ENCODE data around the gene LAMTOR2. TPM values are rescaled to one million over a fixed set of nuclear protein-coding genes. Genes with fewer than 3 reads are reported as not detected.

Gene LAMTOR2
- total and polyA plus RNA-seq, 9 of the 15 experiments (the other 6 are each of a cell fraction or from before 2014, with no cell fraction given) = 39.0 to 161 (median 74.6) TPM

DNA sequence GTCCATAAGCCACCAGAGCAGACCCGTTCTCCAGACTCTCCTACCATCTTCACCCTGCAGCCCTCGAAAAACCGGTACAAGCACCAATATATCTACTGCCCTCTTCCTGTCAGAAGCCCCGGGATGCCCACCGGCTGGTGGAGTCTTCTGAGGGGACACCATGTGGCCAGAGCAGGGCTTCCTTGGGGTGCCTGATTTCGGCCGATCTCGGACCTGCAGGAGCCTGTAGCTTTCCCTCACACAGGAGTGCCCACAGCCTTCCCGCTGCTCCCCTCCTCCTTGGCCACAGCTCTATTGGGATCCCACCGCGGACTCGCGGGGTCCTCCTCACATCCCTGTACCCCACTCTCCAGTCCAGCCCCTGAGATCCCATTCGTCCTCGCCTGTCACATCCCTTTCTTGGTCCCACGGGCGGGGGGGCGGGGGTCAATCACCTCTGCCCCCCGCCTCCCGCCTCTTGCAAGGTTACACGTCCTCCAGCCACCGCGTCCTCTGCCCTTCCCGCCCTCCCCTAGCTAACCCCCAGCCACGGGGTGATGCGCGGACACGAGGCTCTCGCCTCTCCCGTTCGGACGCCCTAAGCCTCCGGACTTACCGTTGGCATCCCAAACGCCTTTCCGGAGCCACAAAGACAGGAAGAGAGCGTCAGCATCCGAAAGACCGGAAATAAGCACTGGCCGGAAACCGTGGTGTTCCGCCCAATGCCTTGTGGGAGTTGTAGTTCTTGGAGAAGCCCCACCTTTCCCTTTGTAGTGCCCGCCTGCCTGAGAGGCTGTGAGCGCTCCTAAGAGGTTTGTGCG lies 34.1 kb upstream of the LAMTOR2 start, which contains the start of gene SSR2 (continued):
- TF ChIP-seq, protein P1, sequence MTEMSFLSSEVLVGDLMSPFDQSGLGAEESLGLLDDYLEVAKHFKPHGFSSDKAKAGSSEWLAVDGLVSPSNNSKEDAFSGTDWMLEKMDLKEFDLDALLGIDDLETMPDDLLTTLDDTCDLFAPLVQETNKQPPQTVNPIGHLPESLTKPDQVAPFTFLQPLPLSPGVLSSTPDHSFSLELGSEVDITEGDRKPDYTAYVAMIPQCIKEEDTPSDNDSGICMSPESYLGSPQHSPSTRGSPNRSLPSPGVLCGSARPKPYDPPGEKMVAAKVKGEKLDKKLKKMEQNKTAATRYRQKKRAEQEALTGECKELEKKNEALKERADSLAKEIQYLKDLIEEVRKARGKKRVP (CRISPR knock-in tag; IDR thresholded peaks at IDR 0.05) = no peak
- TF ChIP-seq ZNF785 (CRISPR knock-in tag; IDR thresholded peaks at IDR 0.05) (no peak), CHD1 (IDR thresholded peaks at IDR 0.05; ENCODE audit: low read length) (no peak), RAD21 (CRISPR knock-in tag; conservative IDR thresholded peaks at IDR 0.05 in 1 of 2, IDR thresholded peaks at IDR 0.05 in 1 of 2) (no peak), KDM5B (IDR thresholded peaks at IDR 0.05; ENCODE audit: insufficient replicate concordance, low read depth, low read length) (peak; percentile 91), ZNF75A (CRISPR knock-in tag; IDR thresholded peaks at IDR 0.05) (no peak), DIDO1 (tag; IDR thresholded peaks at IDR 0.05; ENCODE audit: low read depth) (no peak), KAT7 (CRISPR knock-in tag; IDR thresholded peaks at IDR 0.05; ENCODE audit: borderline replicate concordance) (no peak), STAT5B (CRISPR knock-in tag; IDR thresholded peaks at IDR 0.05) (no peak), NR4A1 (CRISPR knock-in tag; IDR thresholded peaks at IDR 0.05) (no peak), NR4A1 (tag; IDR thresholded peaks at IDR 0.05) (no peak), MED1 (CRISPR knock-in tag; IDR thresholded peaks at IDR 0.05; ENCODE audit: borderline replicate concordance) (no peak), ZNF79 (CRISPR knock-in tag; IDR thresholded peaks at IDR 0.05; ENCODE audit: low read depth) (no peak), SETDB1 (IDR thresholded peaks at IDR 0.05; ENCODE audit: low read length) (no peak), MCM2 (IDR thresholded peaks at IDR 0.05; ENCODE audit: low read depth) (no peak), RFX7 (CRISPR knock-in tag; IDR thresholded peaks at IDR 0.05) (no peak), ILK (tag; IDR thresholded peaks at IDR 0.05; ENCODE audit: borderline replicate concordance, low read depth) (no peak), PRPF4 (IDR thresholded peaks at IDR 0.05; ENCODE audit: insufficient read depth, low read depth, low read length, poor library complexity, severe bottlenecking) (no peak), ZNF140 (CRISPR knock-in tag; IDR thresholded peaks at IDR 0.05) (no peak), RBM25 (IDR thresholded peaks at IDR 0.05; ENCODE audit: low read depth, low read length, severe bottlenecking) (no peak)
- TF ChIP-seq, protein P2, sequence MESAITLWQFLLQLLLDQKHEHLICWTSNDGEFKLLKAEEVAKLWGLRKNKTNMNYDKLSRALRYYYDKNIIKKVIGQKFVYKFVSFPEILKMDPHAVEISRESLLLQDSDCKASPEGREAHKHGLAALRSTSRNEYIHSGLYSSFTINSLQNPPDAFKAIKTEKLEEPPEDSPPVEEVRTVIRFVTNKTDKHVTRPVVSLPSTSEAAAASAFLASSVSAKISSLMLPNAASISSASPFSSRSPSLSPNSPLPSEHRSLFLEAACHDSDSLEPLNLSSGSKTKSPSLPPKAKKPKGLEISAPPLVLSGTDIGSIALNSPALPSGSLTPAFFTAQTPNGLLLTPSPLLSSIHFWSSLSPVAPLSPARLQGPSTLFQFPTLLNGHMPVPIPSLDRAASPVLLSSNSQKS (CRISPR knock-in tag; IDR thresholded peaks at IDR 0.05) = no peak
- TF ChIP-seq, protein P3, sequence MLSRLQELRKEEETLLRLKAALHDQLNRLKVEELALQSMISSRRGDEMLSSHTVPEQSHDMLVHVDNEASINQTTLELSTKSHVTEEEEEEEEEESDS (CRISPR knock-in tag; IDR thresholded peaks at IDR 0.05) = no peak
- TF ChIP-seq, protein P4, sequence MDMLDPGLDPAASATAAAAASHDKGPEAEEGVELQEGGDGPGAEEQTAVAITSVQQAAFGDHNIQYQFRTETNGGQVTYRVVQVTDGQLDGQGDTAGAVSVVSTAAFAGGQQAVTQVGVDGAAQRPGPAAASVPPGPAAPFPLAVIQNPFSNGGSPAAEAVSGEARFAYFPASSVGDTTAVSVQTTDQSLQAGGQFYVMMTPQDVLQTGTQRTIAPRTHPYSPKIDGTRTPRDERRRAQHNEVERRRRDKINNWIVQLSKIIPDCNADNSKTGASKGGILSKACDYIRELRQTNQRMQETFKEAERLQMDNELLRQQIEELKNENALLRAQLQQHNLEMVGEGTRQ (CRISPR knock-in tag; IDR thresholded peaks at IDR 0.05) = no peak
- TF ChIP-seq, protein P5, sequence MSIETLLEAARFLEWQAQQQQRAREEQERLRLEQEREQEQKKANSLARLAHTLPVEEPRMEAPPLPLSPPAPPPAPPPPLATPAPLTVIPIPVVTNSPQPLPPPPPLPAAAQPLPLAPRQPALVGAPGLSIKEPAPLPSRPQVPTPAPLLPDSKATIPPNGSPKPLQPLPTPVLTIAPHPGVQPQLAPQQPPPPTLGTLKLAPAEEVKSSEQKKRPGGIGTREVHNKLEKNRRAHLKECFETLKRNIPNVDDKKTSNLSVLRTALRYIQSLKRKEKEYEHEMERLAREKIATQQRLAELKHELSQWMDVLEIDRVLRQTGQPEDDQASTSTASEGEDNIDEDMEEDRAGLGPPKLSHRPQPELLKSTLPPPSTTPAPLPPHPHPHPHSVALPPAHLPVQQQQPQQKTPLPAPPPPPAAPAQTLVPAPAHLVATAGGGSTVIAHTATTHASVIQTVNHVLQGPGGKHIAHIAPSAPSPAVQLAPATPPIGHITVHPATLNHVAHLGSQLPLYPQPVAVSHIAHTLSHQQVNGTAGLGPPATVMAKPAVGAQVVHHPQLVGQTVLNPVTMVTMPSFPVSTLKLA (conservative IDR thresholded peaks at IDR 0.05) = peak in 1 of 2 experiments; percentile 50; a peak in 2 of 4 replicates
